Fibroblast of skin of left biceps (primary cell): ENCODE results near the gene PSEN2.

Experiments
- DNase-seq, 2 experiments: peaks; one replicate each; pipeline ENCODE4 v3.0.0-alpha.2; 2013; ENCODE audit warnings: low read depth in 2 of 2

The PSEN2 gene

GRCh38 chr1:226886122-226886901, 15.9 kb downstream of the PSEN2 start:
- no peak for DNase-seq

GRCh38 chr1:226887006-226887405, 16.6 kb downstream of the PSEN2 start:
- DNase-seq, result no peak

- DNase-seq, result no peak
Observed at GRCh38 chr1:226888021-226888420, 17.6 kb downstream of the PSEN2 start.

GRCh38 chr1:226888816-226889215, 18.4 kb downstream of the PSEN2 start:
- no peak for DNase-seq

- no peak for DNase-seq
Observed at GRCh38 chr1:226889616-226890330, 19.4 kb downstream of the PSEN2 start.

- no peak for DNase-seq
Observed at GRCh38 chr1:226890331-226891108, 20.1 kb downstream of the PSEN2 start.

- no peak for DNase-seq
Observed at GRCh38 chr1:226891346-226891745, 20.9 kb downstream of the PSEN2 start.

- no peak for DNase-seq
Observed at GRCh38 chr1:226891846-226892523, 21.6 kb downstream of the PSEN2 start.

- DNase-seq, result no peak
Observed at GRCh38 chr1:226892524-226892875, 22.1 kb downstream of the PSEN2 start.

GRCh38 chr1:226893936-226894335, 23.5 kb downstream of the PSEN2 start:
- DNase-seq, result no peak

GRCh38 chr1:226894826-226895225, 24.4 kb downstream of the PSEN2 start:
- DNase-seq, result no peak

- DNase-seq, result no peak
Observed at GRCh38 chr1:226895644-226896043, 25.2 kb downstream of the PSEN2 start.

GRCh38 chr1:226898246-226898645, 27.8 kb downstream of the PSEN2 start:
- no peak for DNase-seq

- DNase-seq, result no peak
Observed at GRCh38 chr1:226901421-226901820, 31.0 kb downstream of the PSEN2 start.

- no peak for DNase-seq
Observed at GRCh38 chr1:226902601-226903000, 32.2 kb downstream of the PSEN2 start.

GRCh38 chr1:226903819-226904716, 33.7 kb downstream of the PSEN2 start:
- DNase-seq, result peak; percentile 60 to 68

- DNase-seq, result no peak
Observed at GRCh38 chr1:226904772-226905171, 34.4 kb downstream of the PSEN2 start.

- DNase-seq, result no peak
Observed at GRCh38 chr1:226908419-226908818, 38.0 kb downstream of the PSEN2 start.

GRCh38 chr1:226908913-226909312, 38.5 kb downstream of the PSEN2 start:
- no peak for DNase-seq

GRCh38 chr1:226912587-226913176, 42.3 kb downstream of the PSEN2 start:
- no peak for DNase-seq

- no peak for DNase-seq
Observed at GRCh38 chr1:226915672-226915995, 45.2 kb downstream of the PSEN2 start.
